ENCODE measurements around the gene DENND5B.

The DENND5B gene

DNA sequence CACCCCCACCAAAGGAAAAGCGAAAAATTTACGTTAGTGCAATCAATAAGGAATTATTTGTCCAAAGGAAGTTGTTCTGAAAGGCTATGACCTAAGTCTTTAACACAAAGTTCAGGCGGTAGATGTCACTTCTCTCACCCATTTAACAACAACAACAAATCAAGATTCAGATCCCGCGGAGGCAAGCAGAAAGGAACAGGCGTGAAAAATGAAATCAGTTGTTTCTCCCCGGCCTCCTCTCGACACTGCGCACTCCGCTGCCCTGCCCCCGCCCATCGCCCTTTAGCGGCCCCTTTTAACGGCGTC, 1.4 kb downstream of the DENND5B start:
- Histone ChIP-seq H3K36me3 (ENCODE audit: control insufficient read depth in 2 of 2, insufficient read depth in 1 of 2, low read length in 2 of 2) (no peaks in the 10 kb centered on the region), H3K4me1 (ENCODE audit: control insufficient read depth, insufficient read depth, low read length) (peaks cover 22% of the 10 kb centered on the region), H3K27ac (ENCODE audit: extremely low read depth, low read depth, low read length) (peak overlapping the region; percentile 94), H3K4me3 (ENCODE audit: low read depth, low read length) (peak overlapping the region; percentile 84), H3K9me3 (ENCODE audit: control insufficient read depth, insufficient read depth, low read depth, low read length) (no peaks in the 10 kb centered on the region)
- CTCF ChIA-PET: interaction anchor here (2.6 kb wide), 1 partner anchor 186 kb away, joined by 18 read pairs; no protein-coding TSS in a partner anchor
- TF ChIP-seq, protein P1, sequence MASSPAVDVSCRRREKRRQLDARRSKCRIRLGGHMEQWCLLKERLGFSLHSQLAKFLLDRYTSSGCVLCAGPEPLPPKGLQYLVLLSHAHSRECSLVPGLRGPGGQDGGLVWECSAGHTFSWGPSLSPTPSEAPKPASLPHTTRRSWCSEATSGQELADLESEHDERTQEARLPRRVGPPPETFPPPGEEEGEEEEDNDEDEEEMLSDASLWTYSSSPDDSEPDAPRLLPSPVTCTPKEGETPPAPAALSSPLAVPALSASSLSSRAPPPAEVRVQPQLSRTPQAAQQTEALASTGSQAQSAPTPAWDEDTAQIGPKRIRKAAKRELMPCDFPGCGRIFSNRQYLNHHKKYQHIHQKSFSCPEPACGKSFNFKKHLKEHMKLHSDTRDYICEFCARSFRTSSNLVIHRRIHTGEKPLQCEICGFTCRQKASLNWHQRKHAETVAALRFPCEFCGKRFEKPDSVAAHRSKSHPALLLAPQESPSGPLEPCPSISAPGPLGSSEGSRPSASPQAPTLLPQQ (tag by site-specific recombination; IDR thresholded peaks at IDR 0.05): peak; percentile 94
- TF ChIP-seq ZBTB8A (tag by site-specific recombination; IDR thresholded peaks at IDR 0.05): peak; percentile 94
- peak; percentile 72; the same call in 1 of the 2 replicates for TF ChIP-seq ZNF501 (tag by site-specific recombination; IDR thresholded peaks at IDR 0.05)
- peak; percentile 82 for TF ChIP-seq PRDM1 (tag by site-specific recombination; IDR thresholded peaks at IDR 0.05)
- TF ChIP-seq ZNF366 (tag by site-specific recombination; conservative IDR thresholded peaks at IDR 0.05): 0 out of 2 replicates have a peak, but pooled peaks have one; percentile 32
- no peak for TF ChIP-seq ZSCAN30 (tag by site-specific recombination; IDR thresholded peaks at IDR 0.05)
- TF ChIP-seq ZFHX2 (tag by site-specific recombination; conservative IDR thresholded peaks at IDR 0.05): no peak
- TF ChIP-seq ZNF660 (tag by site-specific recombination; IDR thresholded peaks at IDR 0.05): peak; percentile 72; the same call in 1 of the 2 replicates
- no peak for TF ChIP-seq SP2 (tag by site-specific recombination; IDR thresholded peaks at IDR 0.05)
- TF ChIP-seq, protein P2, sequence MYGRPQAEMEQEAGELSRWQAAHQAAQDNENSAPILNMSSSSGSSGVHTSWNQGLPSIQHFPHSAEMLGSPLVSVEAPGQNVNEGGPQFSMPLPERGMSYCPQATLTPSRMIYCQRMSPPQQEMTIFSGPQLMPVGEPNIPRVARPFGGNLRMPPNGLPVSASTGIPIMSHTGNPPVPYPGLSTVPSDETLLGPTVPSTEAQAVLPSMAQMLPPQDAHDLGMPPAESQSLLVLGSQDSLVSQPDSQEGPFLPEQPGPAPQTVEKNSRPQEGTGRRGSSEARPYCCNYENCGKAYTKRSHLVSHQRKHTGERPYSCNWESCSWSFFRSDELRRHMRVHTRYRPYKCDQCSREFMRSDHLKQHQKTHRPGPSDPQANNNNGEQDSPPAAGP (tag by site-specific recombination; IDR thresholded peaks at IDR 0.05): peak; percentile 52; the same call in 1 of the 2 replicates
- peak; percentile 93 for TF ChIP-seq ZFP69B (tag by site-specific recombination; IDR thresholded peaks at IDR 0.05)
- peak; percentile 59; the same call in 1 of the 2 replicates for TF ChIP-seq FEZF1 (tag by site-specific recombination; IDR thresholded peaks at IDR 0.05)
- 0 out of 2 replicates have a peak, but pooled peaks have one; percentile 32 for TF ChIP-seq ZNF24 (tag by site-specific recombination; IDR thresholded peaks at IDR 0.05)
- POLR2A ChIA-PET: interaction anchor here (1.1 kb wide), 1 partner anchor 93 kb away, joined by 3 read pairs; no protein-coding TSS in a partner anchor

DNA sequence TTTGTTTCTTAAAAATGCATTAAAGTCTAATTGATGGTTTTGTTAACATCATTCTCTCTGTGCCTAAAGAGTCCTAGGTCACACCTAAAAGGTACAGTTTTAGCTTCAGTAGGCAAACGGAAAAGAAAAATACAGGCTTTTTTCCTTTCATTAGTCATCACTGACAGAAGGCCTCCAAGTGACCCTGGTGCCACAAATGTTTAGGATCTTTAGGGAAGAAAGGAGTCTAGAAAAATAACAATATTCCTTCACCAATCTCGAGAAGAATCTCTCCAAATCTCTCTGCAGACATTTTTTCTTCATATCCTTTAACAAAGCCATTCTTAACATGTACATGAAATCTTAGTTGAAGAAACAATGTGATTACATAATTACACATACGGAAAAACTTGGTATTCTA, 2.0 kb downstream of the DENND5B start:
- Histone ChIP-seq H3K4me1 (ENCODE audit: control insufficient read depth, insufficient read depth, low read length) (peaks cover 22% of the 10 kb centered on the region), H3K27ac (ENCODE audit: extremely low read depth, low read depth, low read length) (no peak overlapping the region), H3K4me3 (ENCODE audit: low read depth, low read length) (peak overlapping the region; percentile 84), H3K36me3 (ENCODE audit: control insufficient read depth in 2 of 2, insufficient read depth in 1 of 2, low read length in 2 of 2) (no peaks in the 10 kb centered on the region), H3K9me3 (ENCODE audit: control insufficient read depth, insufficient read depth, low read depth, low read length) (no peaks in the 10 kb centered on the region)
- CTCF ChIA-PET: interaction anchor here (0.5 to 2.6 kb wide), 2 partner anchors 148 to 186 kb away, joined by 3 to 18 read pairs; no protein-coding TSS in a partner anchor
- POLR2A ChIA-PET: no interaction called here
- TF ChIP-seq ZNF654 (tag by site-specific recombination; IDR thresholded peaks at IDR 0.05; ENCODE audit: low read depth): no peak
- TF ChIP-seq KLF1 (tag by site-specific recombination; IDR thresholded peaks at IDR 0.05): no peak
- TF ChIP-seq, protein P3, sequence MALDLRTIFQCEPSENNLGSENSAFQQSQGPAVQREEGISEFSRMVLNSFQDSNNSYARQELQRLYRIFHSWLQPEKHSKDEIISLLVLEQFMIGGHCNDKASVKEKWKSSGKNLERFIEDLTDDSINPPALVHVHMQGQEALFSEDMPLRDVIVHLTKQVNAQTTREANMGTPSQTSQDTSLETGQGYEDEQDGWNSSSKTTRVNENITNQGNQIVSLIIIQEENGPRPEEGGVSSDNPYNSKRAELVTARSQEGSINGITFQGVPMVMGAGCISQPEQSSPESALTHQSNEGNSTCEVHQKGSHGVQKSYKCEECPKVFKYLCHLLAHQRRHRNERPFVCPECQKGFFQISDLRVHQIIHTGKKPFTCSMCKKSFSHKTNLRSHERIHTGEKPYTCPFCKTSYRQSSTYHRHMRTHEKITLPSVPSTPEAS (tag by site-specific recombination; IDR thresholded peaks at IDR 0.05): no peak
- no peak for TF ChIP-seq ZNF549 (tag by site-specific recombination; IDR thresholded peaks at IDR 0.05)
- TF ChIP-seq ZNF585B (tag by site-specific recombination; IDR thresholded peaks at IDR 0.05): no peak
- no peak for TF ChIP-seq ZNF155 (tag by site-specific recombination; IDR thresholded peaks at IDR 0.05)
- TF ChIP-seq ZNF791 (tag by site-specific recombination; IDR thresholded peaks at IDR 0.05): no peak
- TF ChIP-seq ZNF677 (tag by site-specific recombination; IDR thresholded peaks at IDR 0.05): no peak
- no peak for TF ChIP-seq ZNF239 (tag by site-specific recombination; IDR thresholded peaks at IDR 0.05)
- TF ChIP-seq ZNF510 (tag by site-specific recombination; IDR thresholded peaks at IDR 0.05; ENCODE audit: insufficient replicate concordance): no peak
- TF ChIP-seq SP7 (tag by site-specific recombination; IDR thresholded peaks at IDR 0.05): no peak
- TF ChIP-seq KLF10 (tag by site-specific recombination; IDR thresholded peaks at IDR 0.05): no peak
- no peak for TF ChIP-seq ZEB2 (tag by site-specific recombination; IDR thresholded peaks at IDR 0.05)
- no peak for TF ChIP-seq ZNF223 (tag by site-specific recombination; IDR thresholded peaks at IDR 0.05)
- TF ChIP-seq SP2 (tag by site-specific recombination; IDR thresholded peaks at IDR 0.05): no peak

All from HEK293 (cell line).